Measurements from ENCODE around the gene P3H2. TPM values are rescaled to one million over a fixed set of nuclear protein-coding genes. Genes with fewer than 3 reads are reported as not detected.
A peak's percentile ranks its signal among the peaks of the same experiment; 100 is the strongest.

The P3H2 gene
- total and polyA plus RNA-seq, 11 donors: 0.55 to 24.8 (median 3.8) TPM

GRCh38 chr3:190043741-190044140 lies 77.0 kb downstream of the P3H2 start:
- intact Hi-C loops (cut with DNase I): no loop called here
- Histone ChIP-seq H3K36me3 (no peaks in the 10 kb centered on the region), H3K9me3 (no peaks in the 10 kb centered on the region), H3K4me1 (peaks cover 0 to 11% (median 0%) of the 10 kb centered on the region in 12 donors), H3K27ac (peak overlapping the region in 2 of 12 donors; percentile 17 to 53), H3K27me3 (no peaks in the 10 kb centered on the region), H3K4me3 (no peak overlapping the region)
- ATAC-seq (no peak), DNase-seq (no peak)
- TF ChIP-seq CTCF (IDR thresholded peaks at IDR 0.05) (no peak), POLR2A (IDR thresholded peaks at IDR 0.05) (no peak)

- H3K27ac ChIP-seq: peak overlapping the region in 1 of 12 donors; percentile 50
- no peak for ATAC-seq
- DNase-seq: no peak
- WGBS, 4 donors: 64 to 72% (median 69%) methylated on average over 2 of the region's 2 CpGs
- no peak overlapping the region for H3K4me3 ChIP-seq
- intact Hi-C loops (cut with DNase I): no loop called here
- H3K36me3 ChIP-seq: no peaks in the 10 kb centered on the region
- H3K9me3 ChIP-seq: no peaks in the 10 kb centered on the region
- peaks cover 0 to 12% (median 0%) of the 10 kb centered on the region in 12 donors for H3K4me1 ChIP-seq
- no peaks in the 10 kb centered on the region for H3K27me3 ChIP-seq
- TF ChIP-seq POLR2A (IDR thresholded peaks at IDR 0.05) (no peak), CTCF (IDR thresholded peaks at IDR 0.05) (no peak)
These were observed 78.1 kb downstream of the P3H2 start for GRCh38 chr3:190042558-190042957.

GRCh38 chr3:190041333-190042041 lies 79.2 kb downstream of the P3H2 start:
- H3K4me3 ChIP-seq: no peak overlapping the region
- no peak for TF ChIP-seq POLR2A (IDR thresholded peaks at IDR 0.05)
- no peak for TF ChIP-seq CTCF (IDR thresholded peaks at IDR 0.05)
- intact Hi-C loops (cut with DNase I): no loop called here
- H3K4me1 ChIP-seq: peaks cover 0 to 12% (median 0%) of the 10 kb centered on the region in 12 donors
- no peaks in the 10 kb centered on the region for H3K36me3 ChIP-seq
- DNase-seq (no peak), ATAC-seq (no peak)
- no peaks in the 10 kb centered on the region for H3K9me3 ChIP-seq
- peak overlapping the region in 1 of 12 donors; percentile 50 for H3K27ac ChIP-seq
- WGBS, 4 donors: 52 to 63% (median 58%) methylated on average over 3 of the region's 3 CpGs
- no peaks in the 10 kb centered on the region for H3K27me3 ChIP-seq

- no peak for TF ChIP-seq CTCF (IDR thresholded peaks at IDR 0.05)
- no peak for TF ChIP-seq POLR2A (IDR thresholded peaks at IDR 0.05)
- H3K9me3 ChIP-seq: no peaks in the 10 kb centered on the region
- no peak overlapping the region for H3K4me3 ChIP-seq
- peaks cover 0 to 12% (median 0%) of the 10 kb centered on the region in 12 donors for H3K4me1 ChIP-seq
- H3K36me3 ChIP-seq: no peaks in the 10 kb centered on the region
- 74 to 88% (median 82%) methylated on average over 5 of the region's 5 CpGs for WGBS, 4 donors
- ATAC-seq (no peak), DNase-seq (no peak)
- no peak overlapping the region for H3K27ac ChIP-seq
- H3K27me3 ChIP-seq: no peaks in the 10 kb centered on the region
- intact Hi-C loops (cut with DNase I): no loop called here
These were observed 80.6 kb downstream of the P3H2 start for GRCh38 chr3:190040145-190040544.
